NCI-H1417 treated with DMSO at 0.1 percent for 48 hours (cell line): Measurements from ENCODE around the gene ZNF804A.

Experiments used
- DNase-seq: peaks from one replicate; lab custom pipeline; 2025; lab: John Stamatoyannopoulos, UW

Gene ZNF804A

GRCh38 chr2:184938221-184938985 lies 340.1 kb downstream of the ZNF804A start:
- no peak for DNase-seq

- no peak for DNase-seq
Measured at GRCh38 chr2:184945326-184945725, 347.0 kb downstream of the ZNF804A start.

- no peak for DNase-seq
Measured at GRCh38 chr2:184945824-184946223, 347.5 kb downstream of the ZNF804A start.

GRCh38 chr2:184956856-184957255 lies 358.5 kb downstream of the ZNF804A start:
- no peak for DNase-seq

GRCh38 chr2:184971546-184972068 lies 373.3 kb downstream of the ZNF804A start:
- no peak for DNase-seq
